Central memory CD4-positive, alpha-beta T cell (primary cell): ENCODE data around the gene DCTN4.

Experiments used
- DNase-seq: peaks from one replicate; pipeline ENCODE4 v3.0.0; 2022

DCTN4 gene

GRCh38 chr5:150662731-150663516, 95.9 kb downstream of the DCTN4 start:
- no peak for DNase-seq

GRCh38 chr5:150661821-150662596, 96.8 kb downstream of the DCTN4 start:
- DNase-seq, result no peak

- DNase-seq, result no peak
These were observed 97.7 kb downstream of the DCTN4 start, which contains the start of gene MYOZ3 for GRCh38 chr5:150661086-150661485. MYOZ3 (plus strand) TSS chr5:150661251; CDS start chr5:150662942, 1,691 bp downstream.

- no peak for DNase-seq
These were observed 98.5 kb downstream of the DCTN4 start for GRCh38 chr5:150660108-150660831.

- no peak for DNase-seq
These were observed 99.3 kb downstream of the DCTN4 start for GRCh38 chr5:150659360-150660107.

GRCh38 chr5:150658699-150659265, 100.0 kb downstream of the DCTN4 start:
- DNase-seq, result no peak
